GM18511 (cell line): ENCODE measurements around the gene MICALL1.
A peak's percentile ranks its signal among the peaks of the same experiment; 100 is the strongest.
"Not testable (repeated sequence)": the region's sequence is repeated elsewhere in the genome, so short reads cannot be mapped to it uniquely, and the experiment has no call there.

ENCODE experiments used
- ATAC-seq: cut with Tn5 transposase; IDR thresholded peaks from one replicate; pipeline ENCODE4 v1.9.1; 2021; ENCODE audit warnings: mild to moderate bottlenecking, moderate library complexity; ENCODE audit not compliant: unreplicated experiment

Gene MICALL1

GRCh38 chr22:37953437-37954179 lies 47.5 kb downstream of the MICALL1 start, which contains the start of the genes C22orf23 and POLR2F:
TSS of gene C22orf23 (minus strand) at chr22:37953601. CDS start at chr22:37953149, 452 bp downstream.
TSS of gene POLR2F (plus strand) at chr22:37953699. CDS start at chr22:37953788, 89 bp downstream.
- peak; percentile 77 for ATAC-seq

DNA sequence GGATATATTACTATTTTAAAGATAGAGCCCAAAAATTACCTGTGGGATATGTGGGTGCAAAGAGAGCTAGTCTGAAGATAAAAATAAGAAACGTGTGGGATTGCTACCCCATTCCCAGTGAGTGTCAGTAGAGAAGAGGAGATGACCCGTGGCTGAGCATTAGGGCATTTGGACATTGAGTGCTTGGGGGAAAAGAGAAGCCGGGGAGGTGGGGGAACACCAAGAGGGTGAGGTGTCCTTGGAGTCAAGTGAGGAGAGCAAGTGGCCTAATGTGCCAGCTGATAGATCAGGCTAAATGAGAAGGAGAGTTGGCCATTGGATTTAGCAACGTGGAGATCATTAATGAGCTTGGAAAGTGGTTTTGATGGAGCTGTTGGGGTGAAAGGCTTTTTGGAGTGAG lies 48.6 kb downstream of the MICALL1 start:
- ATAC-seq = no peak

- not testable (repeated sequence) for ATAC-seq
Observed at GRCh38 chr22:37955825-37956397, 49.8 kb downstream of the MICALL1 start.

- no peak for ATAC-seq
Observed at GRCh38 chr22:37957232-37957631, 51.1 kb downstream of the MICALL1 start.

DNA sequence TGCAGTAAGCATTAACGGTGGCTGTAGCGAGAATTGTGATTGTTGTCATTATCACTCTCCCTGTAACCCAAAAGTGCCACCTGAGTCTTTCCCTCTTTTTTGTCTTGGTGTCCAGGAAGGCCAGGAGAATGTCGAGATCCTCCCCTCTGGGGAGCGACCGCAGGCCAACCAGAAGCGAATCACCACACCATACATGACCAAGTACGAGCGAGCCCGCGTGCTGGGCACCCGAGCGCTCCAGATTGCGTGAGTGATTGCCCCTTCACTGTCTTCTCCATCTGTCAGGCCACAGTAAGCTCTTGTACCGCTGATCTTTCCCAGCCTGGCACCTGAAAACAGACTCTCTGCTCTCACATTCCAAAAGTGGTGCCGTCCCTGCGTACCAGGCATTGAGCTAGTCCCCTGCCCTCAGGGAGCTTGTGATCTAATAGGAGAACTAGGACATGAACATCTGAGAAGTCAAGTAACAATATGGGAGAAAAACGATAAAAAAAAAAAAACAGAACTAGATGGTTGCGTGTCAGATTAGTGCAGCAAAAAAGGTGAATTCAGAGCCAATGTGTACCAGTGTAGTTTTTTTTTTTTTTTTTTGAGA lies 53.2 kb downstream of the MICALL1 start:
- no peak for ATAC-seq

- ATAC-seq = no peak
Observed at GRCh38 chr22:37961062-37961461, 55.0 kb downstream of the MICALL1 start.

GRCh38 chr22:37965940-37966664 lies 60.0 kb downstream of the MICALL1 start:
- ATAC-seq = no peak

DNA sequence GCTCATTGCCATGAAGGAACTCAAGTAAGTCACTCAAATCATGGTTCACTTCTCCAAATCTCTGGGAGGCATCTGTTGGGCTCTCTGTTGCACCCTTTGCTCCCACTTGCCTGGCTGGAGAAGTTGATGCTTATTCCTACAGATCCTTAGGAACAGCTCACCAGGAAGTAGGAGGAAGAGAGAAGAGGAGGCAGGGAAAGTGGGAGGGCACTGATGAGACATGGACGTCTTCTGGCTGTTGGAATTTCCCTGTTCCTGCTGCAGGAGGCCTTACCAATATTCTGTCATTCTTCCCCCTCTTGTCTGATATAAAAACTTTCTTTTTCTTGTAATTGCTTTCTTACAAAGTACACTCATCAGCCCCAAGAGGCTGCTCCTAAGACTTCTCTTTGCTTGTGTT lies 61.0 kb downstream of the MICALL1 start:
- ATAC-seq = no peak

DNA sequence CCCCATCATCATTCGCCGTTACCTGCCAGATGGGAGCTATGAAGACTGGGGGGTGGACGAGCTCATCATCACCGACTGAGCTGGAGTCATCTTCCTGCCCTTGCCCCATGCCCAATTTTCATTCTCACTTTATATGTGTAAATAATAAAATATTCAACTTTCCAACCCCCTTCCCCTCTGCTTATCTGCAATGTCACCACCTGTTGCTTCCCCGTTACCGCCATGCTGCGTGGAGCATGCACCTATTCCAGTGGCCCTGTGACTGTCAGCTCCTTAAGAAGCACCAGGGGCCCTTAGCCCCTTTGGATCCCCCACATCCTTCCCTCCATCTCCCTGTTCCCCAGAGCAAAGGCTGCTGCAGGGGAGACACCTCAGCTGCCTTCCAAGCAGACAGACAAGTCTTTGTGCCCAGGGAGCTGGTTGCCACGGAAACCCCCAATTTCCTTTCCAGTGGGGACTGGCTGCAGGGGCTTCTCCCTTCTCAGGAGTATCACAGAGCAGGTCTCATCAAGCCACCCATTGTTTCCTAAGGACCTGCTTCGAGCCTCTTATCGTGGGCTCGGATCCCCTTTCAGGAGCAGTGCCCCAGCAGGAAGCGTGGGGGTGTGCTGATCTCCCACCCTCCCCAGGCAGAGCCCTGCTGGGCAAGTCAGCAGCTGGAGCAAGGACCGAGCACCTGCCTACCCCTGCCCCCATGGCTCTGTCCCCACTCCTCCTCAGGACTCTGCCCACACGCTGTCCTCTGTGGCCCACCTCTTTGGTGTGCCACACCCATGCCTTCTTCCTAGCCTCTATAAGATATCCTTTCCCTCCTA lies 61.7 kb downstream of the MICALL1 start:
- ATAC-seq = no peak

- no peak for ATAC-seq
Observed at GRCh38 chr22:37968452-37969251, 62.6 kb downstream of the MICALL1 start.

GRCh38 chr22:37970864-37971263 lies 64.8 kb downstream of the MICALL1 start:
- no peak for ATAC-seq

DNA sequence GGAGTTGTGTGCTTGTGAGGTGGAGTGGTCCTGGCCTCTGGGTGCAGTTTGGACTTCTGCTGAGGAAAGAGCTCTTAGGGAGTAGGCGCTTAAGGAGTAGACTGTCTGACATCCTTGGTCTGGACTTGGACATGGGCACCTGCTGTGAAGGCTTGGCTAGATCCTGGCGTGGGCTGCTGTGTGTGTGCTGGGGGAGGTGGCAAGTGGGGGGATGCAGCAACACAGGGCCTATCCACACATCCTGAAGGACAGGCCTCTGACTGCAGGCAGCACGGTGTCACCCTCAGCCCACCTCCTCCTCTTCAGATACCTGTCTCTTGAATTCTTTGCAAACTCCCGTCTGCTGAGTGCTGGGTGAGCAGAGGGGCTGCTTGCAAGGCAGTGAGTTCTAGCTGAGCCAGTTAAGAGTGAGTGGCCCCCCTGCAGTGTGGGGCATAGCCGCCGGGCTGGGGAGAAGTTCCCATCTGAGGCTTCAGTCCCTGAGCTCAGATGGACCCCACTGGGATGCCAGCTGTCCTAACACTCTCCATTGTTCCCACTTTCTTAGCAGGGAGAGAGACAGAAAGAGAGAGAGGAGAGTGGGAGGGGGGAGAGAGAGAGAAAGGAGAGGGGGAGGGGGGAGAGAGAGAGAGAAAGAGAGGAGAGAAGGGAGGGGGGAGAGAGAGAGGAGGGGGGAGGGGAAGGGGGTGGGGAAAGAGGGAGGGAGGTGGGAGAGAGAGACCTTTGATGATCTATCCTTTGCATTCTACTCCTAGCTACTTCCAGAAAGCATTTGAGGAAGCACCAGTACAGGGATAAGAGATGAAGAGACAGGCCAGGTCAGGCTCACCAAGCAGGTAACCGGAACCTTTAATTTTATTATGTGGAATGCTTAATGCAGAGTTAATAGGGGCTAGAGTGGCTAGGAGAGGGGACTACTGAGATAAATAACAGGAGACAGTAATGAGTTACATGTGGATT lies 65.7 kb downstream of the MICALL1 start:
- no peak for ATAC-seq

- no peak for ATAC-seq
Observed at GRCh38 chr22:37972527-37972926, 66.4 kb downstream of the MICALL1 start.

DNA sequence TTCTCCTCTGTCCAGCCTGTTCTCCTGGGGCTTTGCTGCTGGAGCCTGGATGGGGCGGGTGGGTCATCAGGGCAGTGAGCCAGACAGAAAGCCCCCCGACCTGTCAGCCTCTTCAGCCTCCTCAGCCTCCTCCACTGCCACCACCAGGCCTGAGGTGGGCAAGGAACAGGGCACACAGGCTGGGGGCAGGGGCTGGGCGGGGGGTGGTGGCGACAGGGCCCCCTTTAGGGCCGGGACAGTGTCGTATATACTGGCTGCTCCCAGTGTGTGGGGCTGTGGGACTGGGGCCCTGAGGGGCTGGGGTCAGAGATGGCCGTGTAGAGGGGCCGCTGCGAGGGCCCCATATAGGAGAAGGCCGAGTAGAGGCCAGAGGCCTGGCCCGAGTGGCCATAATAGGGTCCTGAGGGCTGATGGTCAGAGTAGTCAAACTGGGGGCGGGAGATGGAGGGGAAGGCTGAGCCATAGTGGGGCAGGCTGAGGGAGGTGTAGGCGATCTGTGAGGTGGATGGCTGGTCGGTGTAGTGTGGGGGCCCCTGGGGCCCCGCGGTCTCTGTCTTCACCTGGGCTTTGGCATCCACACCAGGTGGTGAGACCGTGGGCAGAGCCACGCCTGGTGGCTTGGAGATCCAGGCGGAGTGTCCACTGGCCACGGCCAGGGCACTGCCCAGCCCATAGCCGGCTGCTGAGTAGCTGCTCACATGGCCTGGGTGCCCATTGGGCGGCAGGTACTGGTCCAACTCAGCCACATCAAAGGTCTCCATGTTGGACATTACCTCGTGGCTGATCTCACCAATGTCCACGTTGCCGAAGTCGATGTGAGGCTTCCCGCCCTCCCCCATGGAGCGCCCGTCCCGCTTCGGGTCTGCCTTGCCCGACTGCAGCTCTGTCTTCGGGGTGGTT lies 67.4 kb downstream of the MICALL1 start:
- ATAC-seq = no peak

DNA sequence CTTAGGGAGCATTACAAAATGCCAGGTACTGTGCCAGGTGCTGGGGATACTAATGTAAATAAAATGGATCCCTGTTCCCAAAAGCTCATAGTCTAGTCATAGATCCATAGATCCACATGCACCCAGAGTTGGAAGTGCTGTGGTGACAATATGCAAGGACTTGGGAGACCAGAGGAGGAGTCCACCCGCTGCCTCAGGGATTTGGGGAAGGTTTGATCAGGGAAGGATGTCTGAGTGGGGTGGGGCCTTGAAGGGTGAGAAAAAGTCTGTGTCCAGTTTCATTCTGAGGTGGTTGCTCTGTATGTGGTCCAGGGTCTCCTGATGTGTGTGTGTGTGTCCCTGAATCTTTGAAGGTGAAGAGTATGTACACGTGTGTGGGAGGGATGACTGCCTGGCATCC lies 69.1 kb downstream of the MICALL1 start:
- ATAC-seq = no peak

DNA sequence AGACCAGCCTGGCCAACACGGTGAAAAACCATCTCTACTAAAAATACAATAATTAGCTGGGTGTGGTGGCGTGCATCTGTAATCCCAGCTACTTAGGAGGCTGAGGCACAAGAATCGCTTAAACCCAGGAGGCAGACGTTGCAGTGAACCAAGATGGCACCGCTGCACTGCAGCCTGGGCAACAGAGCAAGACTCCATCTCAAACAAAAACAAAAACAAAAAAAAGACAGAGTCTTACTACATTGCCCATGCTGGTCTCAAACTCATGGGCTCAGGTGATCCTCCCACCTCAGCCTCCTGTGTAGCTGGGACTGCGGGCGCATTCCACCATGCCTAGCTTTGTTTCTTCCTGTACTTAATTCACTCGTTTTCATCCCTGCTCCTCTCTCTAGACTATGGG lies 69.9 kb downstream of the MICALL1 start:
- ATAC-seq = not testable (repeated sequence)

DNA sequence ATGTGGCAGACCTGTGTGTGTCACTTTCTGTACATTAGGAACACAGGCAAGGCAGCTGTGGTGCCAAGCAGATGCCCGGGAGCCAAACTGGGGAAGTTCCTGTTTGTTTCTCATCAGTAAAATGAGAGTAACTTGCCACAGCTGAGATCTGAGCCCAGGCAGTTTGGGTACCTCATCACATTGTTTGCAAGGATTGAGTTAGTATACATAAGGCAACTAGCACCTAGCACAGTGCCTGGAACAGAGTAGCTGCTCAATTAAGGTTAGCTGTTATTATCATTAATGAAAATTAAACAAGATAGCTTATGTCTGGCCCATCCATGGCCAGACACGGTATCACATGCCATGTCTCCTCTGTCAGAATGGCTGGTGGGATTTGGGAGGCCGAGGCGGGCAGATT lies 70.5 kb downstream of the MICALL1 start:
- ATAC-seq = no peak

GRCh38 chr22:37979782-37980181 lies 73.7 kb downstream of the MICALL1 start:
- no peak for ATAC-seq
